ENCODE measurements around the gene GLG1.

DNA sequence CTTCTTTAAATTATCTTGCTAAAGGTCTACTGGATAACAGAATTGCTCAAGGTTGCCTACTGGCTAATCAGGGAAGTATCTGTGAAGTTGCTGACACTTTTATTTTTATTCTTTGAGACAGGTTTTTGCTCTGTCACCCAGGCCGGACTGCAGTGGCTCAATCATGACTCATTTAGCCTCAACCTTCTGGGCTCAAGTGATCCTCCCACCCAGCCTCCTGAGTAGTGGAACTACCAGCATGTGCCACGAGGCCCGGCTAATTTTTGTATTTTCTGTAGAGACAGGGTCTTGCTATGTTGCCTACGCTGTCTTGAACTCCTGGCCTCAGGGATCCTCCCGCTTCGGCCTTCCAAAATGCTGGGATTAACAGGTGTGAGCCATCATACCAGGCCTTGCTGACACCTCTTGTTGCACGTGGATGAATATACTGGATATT lies 43.1 kb downstream of the GLG1 start:
- TF ChIP-seq CTCF (IDR thresholded peaks at IDR 0.05; ENCODE audit: poor library complexity) (no peak), EZH2 (IDR thresholded peaks at IDR 0.05; ENCODE audit: borderline replicate concordance) (no peak), EZH2phosphoT487 (IDR thresholded peaks at IDR 0.05; ENCODE audit: low read depth, severe bottlenecking, unreplicated experiment) (no peak)
